DND-41 (cell line): ENCODE measurements around the gene MCM5.

Experiments used
- ATAC-seq: fragments of 200-7000 bp; cut with Tn5 transposase; 3 replicates; pipeline ENCODE4 v1.9.1; 2021; ENCODE audit warnings: low read depth; ENCODE audit not compliant: insufficient read depth
- DNase-seq: peaks from one replicate; pipeline ENCODE4 v3.0.0-alpha.2; 2020
- H2AFZ ChIP-seq: 2 replicates; pipeline ENCODE4 v1.6.0; 2012; ENCODE audit warnings: low read depth, low read length
- H3K27ac ChIP-seq: 2 replicates; pipeline ENCODE4 v1.5.1; 2012; ENCODE audit warnings: low read length, inconsistent platforms
- H3K27me3 ChIP-seq: fragments of 200-600 bp; sonication (generic); 2 replicates; pipeline ENCODE4 v1.6.0; 2012; ENCODE audit warnings: low read length, mild to moderate bottlenecking, inconsistent platforms; ENCODE audit not compliant: insufficient read depth, poor library complexity
- H3K36me3 ChIP-seq: 2 replicates; pipeline ENCODE4 v1.5.1; 2012; ENCODE audit warnings: low read length, inconsistent platforms; ENCODE audit not compliant: insufficient read depth
- H3K4me1 ChIP-seq: 2 replicates; pipeline ENCODE4 v1.5.1; 2012; ENCODE audit warnings: mild to moderate bottlenecking, low read length; ENCODE audit not compliant: insufficient read depth
- H3K4me2 ChIP-seq: 2 replicates; pipeline ENCODE4 v1.6.0; 2012; ENCODE audit warnings: mild to moderate bottlenecking, moderate library complexity, low read length, inconsistent platforms; ENCODE audit not compliant: insufficient read depth
- H3K4me3 ChIP-seq, 2 experiments: fragments of 200-600 bp in 1 of 2; shearing (Covaris generic) in 1 of 2; 2 replicates each; pipeline ENCODE4 v1.5.1; 2012 to 2016; ENCODE audit warnings: inconsistent platforms in 2 of 2, low read length in 2 of 2, mild to moderate bottlenecking in 2 of 2, low read depth in 1 of 2, moderate library complexity in 1 of 2
- H3K79me2 ChIP-seq: 2 replicates; pipeline ENCODE4 v1.6.0; 2012; ENCODE audit warnings: low read length, inconsistent platforms; ENCODE audit not compliant: insufficient read depth
- H3K9ac ChIP-seq: 2 replicates; pipeline ENCODE4 v1.6.0; 2012; ENCODE audit warnings: low read depth, mild to moderate bottlenecking, inconsistent platforms, low read length, moderate library complexity
- H3K9me3 ChIP-seq: 2 replicates; pipeline ENCODE4 v1.5.1; 2012; ENCODE audit warnings: low read length, moderate library complexity, mild to moderate bottlenecking, inconsistent platforms; ENCODE audit not compliant: insufficient read depth, severe bottlenecking
- H4K20me1 ChIP-seq: 2 replicates; pipeline ENCODE4 v1.6.0; 2012; ENCODE audit warnings: low read length; ENCODE audit not compliant: insufficient read depth
- CTCF ChIP-seq: IDR thresholded peaks from 2 replicates; pipeline ENCODE4 v1.5.1; 2012; ENCODE audit warnings: borderline replicate concordance, low read length, moderate library complexity, mild to moderate bottlenecking; ENCODE audit not compliant: poor library complexity, severe bottlenecking; ENCODE audit errors: extremely low read depth
- EZH2 ChIP-seq: IDR thresholded peaks from 3 replicates; pipeline ENCODE4 v1.6.1; 2012; ENCODE audit warnings: borderline replicate concordance, low read depth, mild to moderate bottlenecking, moderate library complexity, low read length, inconsistent platforms; ENCODE audit not compliant: severe bottlenecking

Gene MCM5

GRCh38 chr22:35455529-35455928 lies 55.6 kb downstream of the MCM5 start:
- TF ChIP-seq CTCF (no peak), EZH2 (no peak)
- H3K9ac ChIP-seq: no peak overlapping the region
- no peaks in the 10 kb centered on the region for H3K79me2 ChIP-seq
- no peak overlapping the region for H3K4me2 ChIP-seq
- no peaks in the 10 kb centered on the region for H3K27me3 ChIP-seq
- ATAC-seq (no peak), DNase-seq (no peak)
- no peaks in the 10 kb centered on the region for H3K9me3 ChIP-seq
- no peak overlapping the region for H2AFZ ChIP-seq
- no peaks in the 10 kb centered on the region for H3K4me1 ChIP-seq
- H3K27ac ChIP-seq: no peak overlapping the region
- H3K36me3 ChIP-seq: peaks cover 38% of the 10 kb centered on the region
- H3K4me3 ChIP-seq: no peak overlapping the region
- peaks cover 6% of the 10 kb centered on the region; the same call in 1 of the 2 replicates for H4K20me1 ChIP-seq

- no peak for DNase-seq
- ATAC-seq: no peak
- H3K79me2 ChIP-seq: no peaks in the 10 kb centered on the region
- H3K9me3 ChIP-seq: no peaks in the 10 kb centered on the region
- H3K9ac ChIP-seq: no peak overlapping the region
- H3K4me1 ChIP-seq: no peaks in the 10 kb centered on the region
- H3K27ac ChIP-seq: no peak overlapping the region
- H3K36me3 ChIP-seq: peaks cover 29% of the 10 kb centered on the region
- no peak for TF ChIP-seq EZH2
- no peak for TF ChIP-seq CTCF
- H3K27me3 ChIP-seq: no peaks in the 10 kb centered on the region
- H4K20me1 ChIP-seq: peaks cover 5% of the 10 kb centered on the region; the same call in 1 of the 2 replicates
- H3K4me2 ChIP-seq: no peak overlapping the region
- no peak overlapping the region for H2AFZ ChIP-seq
- no peak overlapping the region for H3K4me3 ChIP-seq
These were observed 56.8 kb downstream of the MCM5 start for GRCh38 chr22:35456757-35457156.

GRCh38 chr22:35457729-35458546 lies 58.0 kb downstream of the MCM5 start:
- Histone ChIP-seq H3K4me3 (no peak overlapping the region), H3K79me2 (no peaks in the 10 kb centered on the region), H3K4me1 (no peaks in the 10 kb centered on the region), H3K27ac (no peak overlapping the region), H3K4me2 (no peak overlapping the region), H2AFZ (no peak overlapping the region), H4K20me1 (peaks cover 5% of the 10 kb centered on the region; the same call in 1 of the 2 replicates), H3K27me3 (no peaks in the 10 kb centered on the region), H3K9me3 (no peaks in the 10 kb centered on the region), H3K9ac (no peak overlapping the region), H3K36me3 (0 out of 2 replicates have a peak, but pooled peaks cover 17% of the 10 kb centered on the region)
- DNase-seq (no peak), ATAC-seq (peak; percentile 13; the same call in 1 of the 3 replicates)
- TF ChIP-seq CTCF: no peak
- no peak for TF ChIP-seq EZH2
